ENCODE results near the gene TMBIM4. TPM values are rescaled to one million over a fixed set of nuclear protein-coding genes. Genes with fewer than 3 reads are reported as not detected.

The TMBIM4 gene
- total and polyA plus RNA-seq, 10 of the 15 experiments (the other 5 are each of a cell fraction or from before 2014, with no cell fraction given), result 38.8 to 341 (median 82.8) TPM

DNA sequence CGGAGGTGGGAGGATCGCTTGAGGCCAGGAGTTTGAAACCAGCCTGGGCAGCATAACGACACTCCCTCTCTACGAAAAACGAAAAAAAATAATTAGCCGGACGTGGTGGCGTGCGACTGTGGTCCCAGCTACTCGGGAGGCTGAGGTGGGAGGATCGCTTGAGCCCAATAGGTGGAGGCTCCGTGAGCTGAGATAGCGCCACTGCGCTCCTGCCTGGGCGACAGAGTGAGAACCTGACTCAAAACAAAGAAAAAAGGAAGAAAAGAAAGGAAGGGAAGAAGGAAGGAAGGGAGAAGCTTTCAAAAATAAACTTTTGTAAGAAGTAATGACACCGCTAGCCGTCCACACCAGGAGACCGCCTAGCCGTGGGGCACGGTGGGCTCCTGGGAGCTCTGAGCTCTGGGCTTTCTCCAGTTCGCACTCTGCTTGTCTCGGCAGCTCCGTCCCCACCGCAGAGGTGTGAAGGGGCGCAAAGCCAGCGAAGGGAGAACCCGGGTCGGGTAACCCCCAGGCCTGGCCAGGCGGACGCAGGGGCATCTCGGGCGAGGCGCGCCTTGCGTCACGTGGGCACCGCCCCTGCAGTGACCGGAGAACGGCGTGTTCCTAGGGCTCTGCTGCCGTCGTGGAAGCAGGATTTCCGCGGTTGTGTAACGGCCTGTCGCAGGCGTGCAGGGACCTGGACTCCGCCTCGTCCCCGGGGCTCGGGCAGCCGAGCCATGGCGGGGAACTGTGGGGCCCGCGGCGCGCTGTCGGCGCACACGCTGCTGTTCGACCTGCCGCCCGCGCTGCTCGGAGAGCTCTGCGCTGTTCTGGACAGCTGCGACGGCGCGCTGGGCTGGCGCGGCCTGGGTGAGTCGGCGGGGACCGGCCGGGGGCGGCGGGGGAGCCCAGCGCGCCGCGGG, 19.0 kb upstream of the TMBIM4 start, which contains the start of gene IRAK3 (continued):
- TF ChIP-seq, protein P1, sequence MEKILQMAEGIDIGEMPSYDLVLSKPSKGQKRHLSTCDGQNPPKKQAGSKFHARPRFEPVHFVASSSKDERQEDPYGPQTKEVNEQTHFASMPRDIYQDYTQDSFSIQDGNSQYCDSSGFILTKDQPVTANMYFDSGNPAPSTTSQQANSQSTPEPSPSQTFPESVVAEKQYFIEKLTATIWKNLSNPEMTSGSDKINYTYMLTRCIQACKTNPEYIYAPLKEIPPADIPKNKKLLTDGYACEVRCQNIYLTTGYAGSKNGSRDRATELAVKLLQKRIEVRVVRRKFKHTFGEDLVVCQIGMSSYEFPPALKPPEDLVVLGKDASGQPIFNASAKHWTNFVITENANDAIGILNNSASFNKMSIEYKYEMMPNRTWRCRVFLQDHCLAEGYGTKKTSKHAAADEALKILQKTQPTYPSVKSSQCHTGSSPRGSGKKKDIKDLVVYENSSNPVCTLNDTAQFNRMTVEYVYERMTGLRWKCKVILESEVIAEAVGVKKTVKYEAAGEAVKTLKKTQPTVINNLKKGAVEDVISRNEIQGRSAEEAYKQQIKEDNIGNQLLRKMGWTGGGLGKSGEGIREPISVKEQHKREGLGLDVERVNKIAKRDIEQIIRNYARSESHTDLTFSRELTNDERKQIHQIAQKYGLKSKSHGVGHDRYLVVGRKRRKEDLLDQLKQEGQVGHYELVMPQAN (conservative IDR thresholded peaks at IDR 0.05), result peak; percentile 57; the same call in 1 of the 2 replicates
- TF ChIP-seq CBFB (IDR thresholded peaks at IDR 0.05; ENCODE audit: low read depth), result no peak
- no peak; the same call in 1 of the 2 replicates for TF ChIP-seq RB1 (IDR thresholded peaks at IDR 0.05; ENCODE audit: borderline replicate concordance)
- 0 out of 2 replicates have a peak, but pooled peaks have one; percentile 15 for TF ChIP-seq RUNX3 (IDR thresholded peaks at IDR 0.05; ENCODE audit: low read length)
- peak; percentile 50; the same call in 1 of the 2 replicates for TF ChIP-seq TAF1 (IDR thresholded peaks at IDR 0.05; ENCODE audit: borderline replicate concordance, low read depth, low read length)
- TF ChIP-seq, protein P2, sequence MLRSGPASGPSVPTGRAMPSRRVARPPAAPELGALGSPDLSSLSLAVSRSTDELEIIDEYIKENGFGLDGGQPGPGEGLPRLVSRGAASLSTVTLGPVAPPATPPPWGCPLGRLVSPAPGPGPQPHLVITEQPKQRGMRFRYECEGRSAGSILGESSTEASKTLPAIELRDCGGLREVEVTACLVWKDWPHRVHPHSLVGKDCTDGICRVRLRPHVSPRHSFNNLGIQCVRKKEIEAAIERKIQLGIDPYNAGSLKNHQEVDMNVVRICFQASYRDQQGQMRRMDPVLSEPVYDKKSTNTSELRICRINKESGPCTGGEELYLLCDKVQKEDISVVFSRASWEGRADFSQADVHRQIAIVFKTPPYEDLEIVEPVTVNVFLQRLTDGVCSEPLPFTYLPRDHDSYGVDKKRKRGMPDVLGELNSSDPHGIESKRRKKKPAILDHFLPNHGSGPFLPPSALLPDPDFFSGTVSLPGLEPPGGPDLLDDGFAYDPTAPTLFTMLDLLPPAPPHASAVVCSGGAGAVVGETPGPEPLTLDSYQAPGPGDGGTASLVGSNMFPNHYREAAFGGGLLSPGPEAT (IDR thresholded peaks at IDR 0.05; ENCODE audit: low read depth), result peak; percentile 38; the same call in 1 of the 2 replicates
- TF ChIP-seq, protein P3, sequence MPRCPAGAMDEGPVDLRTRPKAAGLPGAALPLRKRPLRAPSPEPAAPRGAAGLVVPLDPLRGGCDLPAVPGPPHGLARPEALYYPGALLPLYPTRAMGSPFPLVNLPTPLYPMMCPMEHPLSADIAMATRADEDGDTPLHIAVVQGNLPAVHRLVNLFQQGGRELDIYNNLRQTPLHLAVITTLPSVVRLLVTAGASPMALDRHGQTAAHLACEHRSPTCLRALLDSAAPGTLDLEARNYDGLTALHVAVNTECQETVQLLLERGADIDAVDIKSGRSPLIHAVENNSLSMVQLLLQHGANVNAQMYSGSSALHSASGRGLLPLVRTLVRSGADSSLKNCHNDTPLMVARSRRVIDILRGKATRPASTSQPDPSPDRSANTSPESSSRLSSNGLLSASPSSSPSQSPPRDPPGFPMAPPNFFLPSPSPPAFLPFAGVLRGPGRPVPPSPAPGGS (IDR thresholded peaks at IDR 0.05; ENCODE audit: borderline replicate concordance, insufficient read depth, low read depth, low read length, poor library complexity, severe bottlenecking), result no peak
- TF ChIP-seq, protein P4, sequence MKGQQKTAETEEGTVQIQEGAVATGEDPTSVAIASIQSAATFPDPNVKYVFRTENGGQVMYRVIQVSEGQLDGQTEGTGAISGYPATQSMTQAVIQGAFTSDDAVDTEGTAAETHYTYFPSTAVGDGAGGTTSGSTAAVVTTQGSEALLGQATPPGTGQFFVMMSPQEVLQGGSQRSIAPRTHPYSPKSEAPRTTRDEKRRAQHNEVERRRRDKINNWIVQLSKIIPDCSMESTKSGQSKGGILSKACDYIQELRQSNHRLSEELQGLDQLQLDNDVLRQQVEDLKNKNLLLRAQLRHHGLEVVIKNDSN (IDR thresholded peaks at IDR 0.05; ENCODE audit: borderline replicate concordance, extremely low read length, insufficient read depth, low read depth, low read length), result peak; percentile 90
- TF ChIP-seq, protein P5, sequence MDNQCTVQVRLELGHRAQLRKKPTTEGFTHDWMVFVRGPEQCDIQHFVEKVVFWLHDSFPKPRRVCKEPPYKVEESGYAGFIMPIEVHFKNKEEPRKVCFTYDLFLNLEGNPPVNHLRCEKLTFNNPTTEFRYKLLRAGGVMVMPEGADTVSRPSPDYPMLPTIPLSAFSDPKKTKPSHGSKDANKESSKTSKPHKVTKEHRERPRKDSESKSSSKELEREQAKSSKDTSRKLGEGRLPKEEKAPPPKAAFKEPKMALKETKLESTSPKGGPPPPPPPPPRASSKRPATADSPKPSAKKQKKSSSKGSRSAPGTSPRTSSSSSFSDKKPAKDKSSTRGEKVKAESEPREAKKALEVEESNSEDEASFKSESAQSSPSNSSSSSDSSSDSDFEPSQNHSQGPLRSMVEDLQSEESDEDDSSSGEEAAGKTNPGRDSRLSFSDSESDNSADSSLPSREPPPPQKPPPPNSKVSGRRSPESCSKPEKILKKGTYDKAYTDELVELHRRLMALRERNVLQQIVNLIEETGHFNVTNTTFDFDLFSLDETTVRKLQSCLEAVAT (IDR thresholded peaks at IDR 0.05), result peak; percentile 95

Measured in GM12878 (cell line).